Measurements from ENCODE around the gene RSPH10B. TPM values are rescaled to one million over a fixed set of nuclear protein-coding genes. Genes with fewer than 3 reads are reported as not detected.
"Not testable (repeated sequence)": the region's sequence is repeated elsewhere in the genome, so short reads cannot be mapped to it uniquely, and the experiment has no call there.

Gene RSPH10B
- total RNA-seq, 4 donors from 2014 or later, result not detected

- H3K4me3 ChIP-seq; H3K27ac ChIP-seq (replicated peaks in 1 of 4); H3K4me1 ChIP-seq; DNase-seq (ENCODE audit: extremely low spot score); H3K36me3 ChIP-seq; intact Hi-C loops (cut with DNase I); H3K27me3 ChIP-seq; H3K9me3 ChIP-seq: not testable (repeated sequence)
- 89% methylated on average over 4 of the region's 7 CpGs for WGBS
These were observed 6.7 kb downstream of the RSPH10B start for GRCh38 chr7:5963810-5964209.

DNA sequence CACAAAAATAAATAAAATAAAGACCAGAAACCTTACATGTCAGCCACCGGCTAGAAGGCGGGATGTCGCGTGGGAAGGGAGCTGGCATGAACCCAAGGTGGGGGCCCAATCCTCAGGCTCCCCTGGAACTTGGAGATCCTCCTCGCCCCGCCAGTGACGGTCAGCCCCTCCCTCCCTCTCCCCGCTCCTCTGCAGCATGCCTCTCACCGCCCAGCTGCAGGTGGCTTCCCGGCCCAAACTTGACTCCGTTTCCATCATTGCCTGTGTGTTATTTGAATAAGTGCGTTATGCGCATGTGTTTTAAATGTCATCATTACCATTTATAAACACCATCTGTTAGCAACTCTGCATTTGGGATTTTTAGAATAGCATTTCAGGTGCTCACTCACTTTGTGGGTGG, 7.3 kb downstream of the RSPH10B start:
- DNase-seq (ENCODE audit: extremely low spot score); intact Hi-C loops (cut with DNase I); H3K4me1 ChIP-seq; H3K9me3 ChIP-seq; H3K36me3 ChIP-seq; H3K27me3 ChIP-seq; H3K27ac ChIP-seq (replicated peaks in 1 of 4); H3K4me3 ChIP-seq: not testable (repeated sequence)
- WGBS, result no CpG with 5 or more reads among the region's 13 CpGs

DNA sequence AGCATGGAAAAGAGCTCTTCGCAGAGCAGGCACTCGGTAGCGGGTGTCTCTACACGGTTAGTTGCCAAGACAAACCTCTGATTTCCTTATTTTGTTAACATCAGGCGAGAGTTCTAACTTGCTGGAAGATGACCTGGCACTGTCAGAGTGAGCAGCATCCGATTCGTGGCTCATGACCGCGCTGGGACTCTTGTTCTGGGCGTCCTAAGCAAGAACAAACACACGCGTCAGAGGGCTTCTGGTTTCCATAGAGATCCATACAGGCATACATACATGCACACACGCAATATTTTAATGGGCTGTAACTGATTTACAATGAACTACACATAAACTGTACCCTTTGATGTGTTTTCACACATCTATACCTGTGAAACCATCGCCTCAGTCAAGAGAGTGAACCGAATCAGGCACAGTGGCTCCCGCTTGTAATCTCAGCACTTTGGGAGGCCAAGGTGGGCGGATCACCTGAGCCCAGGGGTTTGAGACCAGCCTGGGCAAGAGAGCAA, 35.5 kb downstream of the RSPH10B start:
- H3K9me3 ChIP-seq; H3K4me3 ChIP-seq; H3K27me3 ChIP-seq; intact Hi-C loops (cut with DNase I); DNase-seq (ENCODE audit: extremely low spot score); H3K27ac ChIP-seq (replicated peaks in 1 of 4); H3K36me3 ChIP-seq; H3K4me1 ChIP-seq: not testable (repeated sequence)
- no CpG with 5 or more reads among the region's 17 CpGs for WGBS

GRCh38 chr7:5931905-5932644, 38.4 kb downstream of the RSPH10B start:
- H3K4me3 ChIP-seq; intact Hi-C loops (cut with DNase I); H3K9me3 ChIP-seq; H3K27me3 ChIP-seq; H3K27ac ChIP-seq (replicated peaks in 1 of 4); H3K36me3 ChIP-seq; H3K4me1 ChIP-seq; DNase-seq (ENCODE audit: extremely low spot score): not testable (repeated sequence)
- WGBS, result 88% methylated on average over 5 of the region's 13 CpGs

DNA sequence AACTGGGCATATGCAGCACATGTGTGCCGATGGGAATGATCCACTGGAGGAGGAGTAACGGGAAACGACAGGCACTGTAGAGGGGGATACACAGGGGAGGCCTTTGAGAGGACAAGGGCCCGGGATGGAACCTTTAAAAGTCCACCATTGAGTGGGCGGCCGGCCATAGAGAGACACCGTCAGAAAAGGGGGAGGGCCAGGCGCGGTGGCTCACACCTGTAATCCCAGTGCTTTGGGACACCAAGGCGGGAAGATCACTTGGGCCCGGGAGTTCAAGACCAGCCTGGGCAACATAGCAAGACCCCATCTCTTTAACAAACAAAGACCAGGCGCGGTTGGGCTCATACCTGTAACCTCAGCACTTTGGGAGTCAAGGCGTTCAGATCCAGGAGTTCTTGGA, 39.2 kb downstream of the RSPH10B start:
- H3K27ac ChIP-seq (replicated peaks in 1 of 4); H3K4me3 ChIP-seq; intact Hi-C loops (cut with DNase I); H3K36me3 ChIP-seq; H3K27me3 ChIP-seq; H3K4me1 ChIP-seq; H3K9me3 ChIP-seq: not testable (repeated sequence)
- DNase-seq (ENCODE audit: extremely low spot score), result peak; percentile 74
- 100% methylated on average over 6 of the region's 14 CpGs for WGBS

GRCh38 chr7:5930290-5930689, 40.2 kb downstream of the RSPH10B start:
- H3K4me3 ChIP-seq; DNase-seq (ENCODE audit: extremely low spot score); H3K27me3 ChIP-seq; H3K4me1 ChIP-seq; H3K36me3 ChIP-seq; H3K27ac ChIP-seq (replicated peaks in 1 of 4); H3K9me3 ChIP-seq; intact Hi-C loops (cut with DNase I): not testable (repeated sequence)
- WGBS, result no CpG with 5 or more reads among the region's 10 CpGs

DNA sequence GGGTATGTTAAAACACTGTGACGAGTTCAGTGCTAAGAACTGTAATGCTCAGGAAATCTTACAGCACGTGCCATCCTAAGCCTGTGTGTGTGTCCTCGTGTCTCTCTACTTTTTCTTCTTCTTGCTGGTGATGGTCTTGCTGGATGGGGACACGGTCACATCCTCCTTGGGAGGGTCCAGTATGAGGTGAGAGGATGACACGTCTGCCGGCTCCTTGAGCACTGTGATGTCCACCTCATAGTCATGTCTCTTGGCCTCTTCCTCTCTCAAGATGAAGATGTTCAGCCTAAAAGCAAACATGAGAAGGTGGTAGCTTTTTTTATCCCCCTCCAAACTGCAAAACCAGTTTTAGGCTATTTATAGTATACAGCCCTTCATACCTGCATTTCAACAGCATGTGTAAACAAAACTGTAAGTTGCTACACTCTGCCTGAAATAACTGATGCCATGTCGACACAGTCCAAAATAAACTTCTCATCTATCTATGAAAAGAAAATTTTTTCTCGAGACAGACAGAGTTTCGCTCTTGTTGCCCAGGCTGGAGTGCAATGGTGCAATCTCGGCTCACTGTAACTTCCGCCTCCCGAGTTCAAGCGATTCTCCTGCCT, 44.1 kb downstream of the RSPH10B start:
- H3K4me3 ChIP-seq; DNase-seq (ENCODE audit: extremely low spot score); H3K4me1 ChIP-seq; H3K9me3 ChIP-seq; intact Hi-C loops (cut with DNase I); H3K36me3 ChIP-seq; H3K27me3 ChIP-seq; H3K27ac ChIP-seq (replicated peaks in 1 of 4): not testable (repeated sequence)
- WGBS, result no CpG with 5 or more reads among the region's 13 CpGs

GRCh38 chr7:5924630-5925029, 45.9 kb downstream of the RSPH10B start:
- not testable (repeated sequence) for H3K36me3 ChIP-seq

GRCh38 chr7:5924180-5924579, 46.3 kb downstream of the RSPH10B start:
- H3K27ac ChIP-seq (replicated peaks in 1 of 4); H3K4me1 ChIP-seq; H3K4me3 ChIP-seq; DNase-seq (ENCODE audit: extremely low spot score); H3K36me3 ChIP-seq; H3K9me3 ChIP-seq; H3K27me3 ChIP-seq; intact Hi-C loops (cut with DNase I): not testable (repeated sequence)
- 100% methylated on average over 1 of the region's 2 CpGs for WGBS

More at GRCh38 chr7:5924630-5925029, 45.9 kb downstream of the RSPH10B start:
- WGBS, result no CpG with 5 or more reads among the region's 12 CpGs
- H3K4me1 ChIP-seq; H3K4me3 ChIP-seq; DNase-seq (ENCODE audit: extremely low spot score); H3K9me3 ChIP-seq; H3K27me3 ChIP-seq; H3K27ac ChIP-seq (replicated peaks in 1 of 4); intact Hi-C loops (cut with DNase I): not testable (repeated sequence)

DNA sequence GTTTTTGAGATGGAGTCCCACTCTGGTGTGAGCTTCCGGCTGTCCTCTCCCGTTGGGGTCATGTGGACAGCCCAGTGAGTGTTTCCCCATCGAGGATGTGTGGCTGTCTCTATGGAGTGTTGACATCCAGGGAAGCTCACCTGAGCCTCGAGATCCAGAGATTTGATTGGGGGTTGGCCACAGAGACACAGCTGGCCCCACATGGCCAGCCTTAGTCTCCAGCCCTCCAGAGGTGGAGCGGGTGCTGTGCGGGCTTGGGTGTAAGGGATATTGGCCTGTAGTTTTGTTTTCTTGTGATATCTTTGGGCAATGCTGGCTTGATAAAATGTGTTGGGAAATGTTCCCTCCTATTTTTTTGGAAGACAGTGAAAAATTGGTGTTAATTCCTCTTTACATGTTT, 54.0 kb downstream of the RSPH10B start:
- DNase-seq (ENCODE audit: extremely low spot score); H3K27ac ChIP-seq (replicated peaks in 1 of 4); intact Hi-C loops (cut with DNase I): not testable (repeated sequence)

GRCh38 chr7:5908835-5909234, 61.7 kb downstream of the RSPH10B start:
- DNase-seq (ENCODE audit: extremely low spot score); H3K27ac ChIP-seq (replicated peaks in 1 of 4); H3K9me3 ChIP-seq; H3K27me3 ChIP-seq; H3K4me3 ChIP-seq; H3K4me1 ChIP-seq; intact Hi-C loops (cut with DNase I): not testable (repeated sequence)
- WGBS, result 94% methylated on average over 6 of the region's 6 CpGs
- H3K36me3 ChIP-seq, result peaks cover 7 to 57% (median 24%) of the 10 kb centered on the region in 4 donors

More for the DNA sequence above, 54.0 kb downstream of the RSPH10B start:
- not testable (repeated sequence) for H3K4me1 ChIP-seq, H3K4me3 ChIP-seq, H3K27me3 ChIP-seq, H3K9me3 ChIP-seq
- WGBS, result no CpG with 5 or more reads among the region's 6 CpGs
- H3K36me3 ChIP-seq, result peaks cover 0 to 15% (median 1%) of the 10 kb centered on the region in 4 donors

GRCh38 chr7:5904726-5905125, 65.8 kb downstream of the RSPH10B start:
- H3K4me3 ChIP-seq; H3K4me1 ChIP-seq; intact Hi-C loops (cut with DNase I); H3K9me3 ChIP-seq; DNase-seq (ENCODE audit: extremely low spot score); H3K27me3 ChIP-seq; H3K27ac ChIP-seq (replicated peaks in 1 of 4): not testable (repeated sequence)
- peaks cover 0 to 55% (median 21%) of the 10 kb centered on the region in 4 donors for H3K36me3 ChIP-seq
- 87% methylated on average over 5 of the region's 5 CpGs for WGBS

- H3K27ac ChIP-seq (replicated peaks in 1 of 4); H3K9me3 ChIP-seq; intact Hi-C loops (cut with DNase I); H3K4me3 ChIP-seq; DNase-seq (ENCODE audit: extremely low spot score); H3K4me1 ChIP-seq; H3K27me3 ChIP-seq: not testable (repeated sequence)
- 100% methylated on average over 6 of the region's 6 CpGs for WGBS
- peaks cover 0 to 52% (median 21%) of the 10 kb centered on the region in 4 donors for H3K36me3 ChIP-seq
These were observed 67.5 kb downstream of the RSPH10B start for GRCh38 chr7:5903002-5903401.

All from esophagus muscularis mucosa (tissue), 4 donors.